H1 (cell line): Measurements from ENCODE around the gene MRPL4. TPM values are rescaled to one million over a fixed set of nuclear protein-coding genes. Genes with fewer than 3 reads are reported as not detected.

Experiments used
- CTCF ChIA-PET: fragments of 300-600 bp; sonication (Branson Sonifier 250); formaldehyde crosslinking; loops from one replicate; lab custom pipeline; 2021; ENCODE audit not compliant: partially characterized antibody; lab: Charles Lee
- POLR2A ChIA-PET: fragments of 300-600 bp; sonication (Branson Sonifier 250); formaldehyde crosslinking; loops from one replicate; lab custom pipeline; 2021; ENCODE audit warnings: inconsistent platforms; ENCODE audit not compliant: partially characterized antibody; lab: Charles Lee
- DNase-seq, 2 experiments: peaks; one replicate each; pipeline versions ENCODE4 v3.0.0 to v3.0.0-alpha.2; 2010 to 2022; ENCODE audit warnings: low spot score in 2 of 2, low read depth in 1 of 2, mixed read lengths in 1 of 2
- FAIRE-seq: peaks from 2 replicates; lab custom pipeline; 2011; peaks lifted over from hg19 to GRCh38; lab: Jason Lieb, UNC
- H2AFZ ChIP-seq: 2 replicates; pipeline ENCODE4 v1.8.1; 2012; ENCODE audit warnings: low read length, inconsistent platforms
- H2AK5ac ChIP-seq: 2 replicates; pipeline ENCODE4 v1.6.1; 2013; ENCODE audit warnings: low read depth, low read length
- H2BK120ac ChIP-seq: replicated peaks from 2 replicates; pipeline ENCODE3; 2013; ENCODE audit warnings: low read depth, low read length, inconsistent platforms
- H2BK12ac ChIP-seq: 2 replicates; pipeline ENCODE4 v1.6.1; 2013; ENCODE audit warnings: low read depth, low read length
- H2BK15ac ChIP-seq: 2 replicates; pipeline ENCODE4 v1.6.1; 2013; ENCODE audit warnings: low read length
- H2BK20ac ChIP-seq: 2 replicates; pipeline ENCODE4 v1.6.1; 2013; ENCODE audit warnings: low read length
- H2BK5ac ChIP-seq: 2 replicates; pipeline ENCODE4 v1.6.1; 2013; ENCODE audit warnings: low read depth, low read length
- H3K14ac ChIP-seq: 2 replicates; pipeline ENCODE4 v1.6.1; 2013; ENCODE audit warnings: inconsistent platforms; ENCODE audit not compliant: insufficient read length
- H3K18ac ChIP-seq: 2 replicates; pipeline ENCODE4 v1.6.1; 2013; ENCODE audit warnings: low read length; ENCODE audit errors: extremely low read depth
- H3K23ac ChIP-seq: 2 replicates; pipeline ENCODE4 v1.6.1; 2013; ENCODE audit warnings: inconsistent platforms; ENCODE audit not compliant: insufficient read length
- H3K23me2 ChIP-seq: 2 replicates; pipeline ENCODE4 v1.6.1; 2013; ENCODE audit warnings: low read depth, low read length
- H3K27ac ChIP-seq: 2 replicates; pipeline ENCODE4 v1.6.1; 2011; ENCODE audit warnings: low read depth, low read length, inconsistent platforms
- H3K27me3 ChIP-seq, 4 experiments: replicated peaks in 1 of 4; 1 replicate in 1 of 4; 2 replicates in 3 of 4; pipeline versions ENCODE4 v1.6.1 to v1.8.1; 2011 to 2013; ENCODE audit warnings: low read length in 3 of 4, mild to moderate bottlenecking in 3 of 4, inconsistent platforms in 2 of 4, mixed read lengths in 2 of 4, moderate library complexity in 1 of 4; ENCODE audit not compliant: control insufficient read depth in 3 of 4, insufficient read depth in 3 of 4; ENCODE audit errors: extremely low read depth in 1 of 4
- H3K36me3 ChIP-seq, 4 experiments: 2 replicates each; pipeline versions ENCODE4 v1.6.1 to v1.8.1; 2011 to 2013; ENCODE audit warnings: mild to moderate bottlenecking in 4 of 4, low read length in 3 of 4, moderate library complexity in 2 of 4, control low read depth in 1 of 4, inconsistent platforms in 1 of 4; ENCODE audit not compliant: insufficient read depth in 4 of 4, control insufficient read depth in 2 of 4
- H3K4ac ChIP-seq: replicated peaks from 2 replicates; pipeline ENCODE3; 2013; ENCODE audit warnings: low read length, low read depth, mixed read lengths, inconsistent platforms; ENCODE audit not compliant: insufficient read length
- H3K4me1 ChIP-seq, 4 experiments: replicated peaks in 1 of 4; 1 replicate in 1 of 4; 2 replicates in 3 of 4; pipeline versions ENCODE4 v1.6.1 to v1.8.1; 2011 to 2013; ENCODE audit warnings: low read length in 3 of 4, inconsistent platforms in 2 of 4, mixed read lengths in 1 of 4; ENCODE audit not compliant: insufficient read depth in 4 of 4, control insufficient read depth in 3 of 4
- H3K4me2 ChIP-seq, 2 experiments: 2 replicates each; pipeline versions ENCODE4 v1.6.1 to v1.8.1; 2011 to 2013; ENCODE audit warnings: low read depth in 2 of 2, low read length in 2 of 2, control low read depth in 1 of 2, inconsistent platforms in 1 of 2, mild to moderate bottlenecking in 1 of 2; ENCODE audit not compliant: insufficient read depth in 1 of 2
- H3K4me3 ChIP-seq, 4 experiments: fragments of 200-600, 300-600 bp in 1 of 4; sonication (generic), shearing (Covaris generic), sonication (Bioruptor Twin) in 1 of 4; 2 replicates each; pipeline versions ENCODE4 v1.5.1 to v1.8.1; 2011 to 2016; ENCODE audit warnings: low read length in 4 of 4, low read depth in 3 of 4, control low read depth in 2 of 4, inconsistent platforms in 2 of 4, mild to moderate bottlenecking in 2 of 4, mixed read lengths in 1 of 4, moderate library complexity in 1 of 4; ENCODE audit not compliant: insufficient read depth in 2 of 4; ENCODE audit errors: extremely low read depth in 1 of 4
- H3K56ac ChIP-seq: replicated peaks from 2 replicates; pipeline ENCODE3; 2013; ENCODE audit warnings: low read depth, mild to moderate bottlenecking, mixed read lengths, low read length, inconsistent platforms; ENCODE audit not compliant: insufficient read length
- H3K79me1 ChIP-seq: 2 replicates; pipeline ENCODE4 v1.6.1; 2013; ENCODE audit warnings: low read depth, low read length, control low read depth
- H3K79me2 ChIP-seq, 2 experiments: 2 replicates each; pipeline versions ENCODE4 v1.6.1 to v1.8.1; 2012 to 2013; ENCODE audit warnings: low read length in 2 of 2, mild to moderate bottlenecking in 2 of 2, inconsistent platforms in 1 of 2; ENCODE audit not compliant: insufficient read depth in 2 of 2, control insufficient read depth in 1 of 2
- H3K9ac ChIP-seq, 4 experiments: replicated peaks in 1 of 4; 1 replicate in 1 of 4; 2 replicates in 3 of 4; pipeline versions ENCODE4 v1.6.1 to v1.8.1; 2011 to 2013; ENCODE audit warnings: low read depth in 3 of 4, low read length in 3 of 4, control low read depth in 2 of 4, mild to moderate bottlenecking in 2 of 4, moderate library complexity in 2 of 4, inconsistent platforms in 1 of 4; ENCODE audit errors: extremely low read depth in 1 of 4
- H3K9me3 ChIP-seq, 2 experiments: 2 replicates each; pipeline versions ENCODE4 v1.6.1 to v1.8.1; 2012 to 2013; ENCODE audit warnings: mild to moderate bottlenecking in 2 of 2, moderate library complexity in 2 of 2, control low read depth in 1 of 2, inconsistent platforms in 1 of 2, low read depth in 1 of 2, low read length in 1 of 2, mixed read lengths in 1 of 2; ENCODE audit not compliant: insufficient read depth in 2 of 2
- H4K20me1 ChIP-seq, 2 experiments: replicated peaks in 1 of 2; 2 replicates each; pipeline versions ENCODE3 to v1.8.1; 2011 to 2013; ENCODE audit warnings: inconsistent platforms in 2 of 2, low read length in 2 of 2, mild to moderate bottlenecking in 1 of 2; ENCODE audit not compliant: insufficient read depth in 2 of 2, control insufficient read depth in 1 of 2
- H4K5ac ChIP-seq: 2 replicates; pipeline ENCODE4 v1.6.1; 2013; ENCODE audit warnings: low read length, low read depth, mixed read lengths, inconsistent platforms; ENCODE audit not compliant: insufficient read length
- H4K8ac ChIP-seq: 2 replicates; pipeline ENCODE4 v1.8.0; 2013; ENCODE audit warnings: mild to moderate bottlenecking, moderate library complexity, low read length, inconsistent platforms; ENCODE audit not compliant: insufficient read depth; ENCODE audit errors: extremely low read depth
- H4K91ac ChIP-seq: replicated peaks from 2 replicates; pipeline ENCODE3; 2013; ENCODE audit warnings: low read length, mixed read lengths, inconsistent platforms; ENCODE audit not compliant: insufficient read length
- ATF3 ChIP-seq: IDR thresholded peaks from 2 replicates; pipeline ENCODE4 v1.6.1; 2011; ENCODE audit warnings: low read depth, mild to moderate bottlenecking, low read length; ENCODE audit not compliant: insufficient read depth
- CEBPB ChIP-seq: IDR thresholded peaks from 2 replicates; pipeline ENCODE4 v1.6.1; 2012; ENCODE audit warnings: low read depth, low read length
- CREB1 ChIP-seq: IDR thresholded peaks from 2 replicates; pipeline ENCODE4 v1.6.1; 2012; ENCODE audit warnings: inconsistent platforms
- GABPA ChIP-seq: IDR thresholded peaks from 2 replicates; pipeline ENCODE4 v1.6.1; 2011; ENCODE audit warnings: mild to moderate bottlenecking, low read length, moderate library complexity, borderline replicate concordance; ENCODE audit not compliant: insufficient read depth
- JUND ChIP-seq: IDR thresholded peaks from 2 replicates; pipeline ENCODE4 v1.6.1; 2011; ENCODE audit warnings: mild to moderate bottlenecking, improper control_type of control experiment, low read length
- KDM4A ChIP-seq: IDR thresholded peaks from one replicate; pipeline ENCODE4 v1.7.1; 2012; ENCODE audit warnings: low read depth, mild to moderate bottlenecking, moderate library complexity, low read length, inconsistent platforms; ENCODE audit not compliant: severe bottlenecking
- NANOG ChIP-seq: IDR thresholded peaks from 2 replicates; pipeline ENCODE4 v1.6.1; 2011; ENCODE audit warnings: low read length, low read depth, mild to moderate bottlenecking, inconsistent platforms; ENCODE audit not compliant: insufficient read depth, poor library complexity, severe bottlenecking
- POLR2A ChIP-seq, 2 experiments: IDR thresholded peaks; 1 replicate in 1 of 2; 2 replicates in 1 of 2; pipeline ENCODE4 v1.6.1; 2011; ENCODE audit warnings: low read depth in 2 of 2, low read length in 2 of 2, mild to moderate bottlenecking in 2 of 2; ENCODE audit errors: control extremely low read depth in 1 of 2
- SAP30 ChIP-seq: fragments of 300-600 bp; sonication (generic); IDR thresholded peaks from 2 replicates; pipeline ENCODE4 v1.7.1; 2012; ENCODE audit warnings: low read length, moderate library complexity, mild to moderate bottlenecking, inconsistent platforms; ENCODE audit not compliant: insufficient read depth, insufficient replicate concordance
- SIX5 ChIP-seq: IDR thresholded peaks from 2 replicates; pipeline ENCODE4 v1.6.1; 2011; ENCODE audit warnings: mild to moderate bottlenecking, low read depth, low read length
- TAF1 ChIP-seq: IDR thresholded peaks from 2 replicates; pipeline ENCODE4 v1.6.1; 2011; ENCODE audit warnings: mild to moderate bottlenecking, low read depth, low read length
- TAF7 ChIP-seq: optimal IDR thresholded peaks from 2 replicates; pipeline ENCODE3; 2011; ENCODE audit warnings: low read depth, mild to moderate bottlenecking, inconsistent platforms, low read length, moderate library complexity, borderline replicate concordance
- WGBS, 2 experiments: shearing (Covaris generic) in 1 of 2; methylation state at CpG; one replicate each; pipeline versions ENCODE4 v1.1.6 to v1.1.7; 2013 to 2015; ENCODE audit warnings: low lambda C conversion rate in 2 of 2, mixed read lengths in 2 of 2, inconsistent platforms in 1 of 2, low coverage in 1 of 2, missing lambda C conversion rate in 1 of 2; ENCODE audit not compliant: insufficient replicate concordance in 2 of 2, insufficient coverage in 1 of 2, insufficient read length in 1 of 2; ENCODE audit errors: extremely low coverage in 1 of 2, missing lambda C conversion rate in 1 of 2; 5-methylcytosine and 5-hydroxymethylcytosine counted together
- polyA plus RNA-seq, 7 experiments: library from polyadenylated mRNA; depleted of rRNA in 3 of 7; stranded (reverse) in 5 of 7; unstranded in 2 of 7; fragments of >200 nt in 5 of 7; fragments of 200-250 nt in 2 of 7; gene quantifications; 1 replicate in 5 of 7; 2 replicates in 1 of 7; 4 replicates in 1 of 7; pipeline versions ENCODE4 v1.2.1 to v1.2.3, GENCODE V29; 2011 to 2013; ENCODE audit warnings: missing spikeins in 2 of 7, mixed read lengths in 2 of 7
- total RNA-seq: library from RNA; stranded (reverse); fragmentation: NEBNext Ultra II Directional; extraction: Animal tissue kit (Norgen Biotek cat#: 25700); gene quantifications from 2 replicates; pipeline ENCODE4 v1.2.1, GENCODE V29; 2021

MRPL4 gene
- total and polyA plus RNA-seq, 2 of the 8 experiments (the other 6 are each of a cell fraction or from before 2014, with no cell fraction given), result 82.3 to 187 TPM

GRCh38 chr19:10256551-10256950, 4.5 kb downstream of the MRPL4 start:
- H3K9ac ChIP-seq, result no peak overlapping the region
- H3K56ac ChIP-seq, result no peak overlapping the region
- H2AFZ ChIP-seq, result no peak overlapping the region
- no peak for FAIRE-seq
- no peak overlapping the region for H3K23ac ChIP-seq
- H3K4me3 ChIP-seq, result no peak overlapping the region
- no peak overlapping the region for H3K4ac ChIP-seq
- H2BK5ac ChIP-seq, result no peak overlapping the region
- POLR2A ChIA-PET, result interaction anchor here (0.5 to 2.6 kb wide), 6 partner anchors 29 to 1751 kb away, joined by 3 to 10 read pairs (median 3); partner anchors contain the start of genes DNMT1 and ICAM5
- H2AK5ac ChIP-seq, result no peak overlapping the region
- H4K91ac ChIP-seq, result no peak overlapping the region
- no peak overlapping the region for H2BK12ac ChIP-seq
- H3K14ac ChIP-seq, result no peak overlapping the region
- no peaks in the 10 kb centered on the region for H3K9me3 ChIP-seq
- no peaks in the 10 kb centered on the region for H3K27me3 ChIP-seq
- peaks cover 0 to 6% (median 1%) of the 10 kb centered on the region in 4 experiments; a peak in 3 of 7 replicates for H3K4me1 ChIP-seq
- H2BK15ac ChIP-seq, result no peak overlapping the region
- peaks cover 5% of the 10 kb centered on the region; the same call in 1 of the 2 replicates for H3K79me1 ChIP-seq
- CTCF ChIA-PET, result interaction anchor here (0.5 to 5.4 kb wide), 6 partner anchors 10 to 134 kb away, joined by 3 to 68 read pairs (median 4); no protein-coding TSS in a partner anchor
- no peak overlapping the region for H4K5ac ChIP-seq
- no peak overlapping the region for H3K27ac ChIP-seq
- no peak overlapping the region for H3K18ac ChIP-seq
- no peak overlapping the region for H3K4me2 ChIP-seq
- peaks cover 4 to 26% (median 15%) of the 10 kb centered on the region in 4 experiments; a peak in 5 of 8 replicates for H3K36me3 ChIP-seq
- no peak for DNase-seq
- H4K8ac ChIP-seq, result no peak overlapping the region
- H3K79me2 ChIP-seq, result peaks cover 0 to 9% of the 10 kb centered on the region in 2 experiments; a peak in 2 of 4 replicates
- H2BK20ac ChIP-seq, result no peak overlapping the region
- H4K20me1 ChIP-seq, result peaks cover 0 to 10% of the 10 kb centered on the region in 2 experiments
- no peak overlapping the region for H2BK120ac ChIP-seq
- H3K23me2 ChIP-seq, result peaks cover 5% of the 10 kb centered on the region
- 91% methylated on average over 15 of the region's 18 CpGs; no CpG with 5 or more reads in 1 of the 2 experiments for WGBS, 2 experiments
- TF ChIP-seq JUND (no peak), POLR2A (IDR thresholded peaks at IDR 0.05; ENCODE audit: control extremely low read depth in 1 of 2, low read depth in 2 of 2, low read length in 2 of 2) (no peak), KDM4A (no peak), SAP30 (no peak), ATF3 (no peak), CEBPB (no peak), GABPA (no peak), CREB1 (no peak), TAF7 (no peak), SIX5 (no peak), TAF1 (no peak), NANOG (no peak)
